Natural killer cell (primary cell): ENCODE measurements around the gene ATP8B3. TPM values are rescaled to one million over a fixed set of nuclear protein-coding genes. Genes with fewer than 3 reads are reported as not detected.

Experiments used
- ATAC-seq, 3 donors: fragments of 150-1000 bp in 2 of 3; fragments of 200-7000 bp in 1 of 3; cut with Tn5 transposase; 1 replicate in 1 of 3; 2 replicates in 2 of 3; pipeline ENCODE4 v1.10.0; 2021; ENCODE audit warnings: mild to moderate bottlenecking in 2 of 3, moderate library complexity in 2 of 3
- DNase-seq, 2 donors: peaks; one replicate each; pipeline versions ENCODE4 v3.0.0 to v3.0.0-alpha.2; 2013 to 2021; ENCODE audit warnings: mixed read lengths in 1 of 2
- H3K27ac ChIP-seq: one replicate; pipeline ENCODE4 v1.5.1; 2013; ENCODE audit warnings: mild to moderate bottlenecking, low read length
- H3K27me3 ChIP-seq: one replicate; pipeline ENCODE4 v1.6.1; 2013; ENCODE audit warnings: low read length; ENCODE audit not compliant: control insufficient read depth, insufficient read depth
- H3K36me3 ChIP-seq: one replicate; pipeline ENCODE4 v1.6.1; 2013; ENCODE audit warnings: low read length; ENCODE audit not compliant: control insufficient read depth, insufficient read depth
- H3K4me1 ChIP-seq: one replicate; pipeline ENCODE4 v1.6.1; 2013; ENCODE audit warnings: low read length; ENCODE audit not compliant: control insufficient read depth, insufficient read depth
- H3K4me3 ChIP-seq: one replicate; pipeline ENCODE4 v1.5.1; 2013; ENCODE audit warnings: low read length
- H3K9me3 ChIP-seq: one replicate; pipeline ENCODE4 v1.6.1; 2013; ENCODE audit warnings: low read length; ENCODE audit not compliant: control insufficient read depth, insufficient read depth
- H3K27ac Mint-ChIP-seq, 2 donors: one replicate each; pipeline ENCODE4 v1.8.0; 2022; ENCODE audit warnings: mild to moderate bottlenecking in 2 of 2, mixed read lengths in 2 of 2, moderate library complexity in 1 of 2
- H3K27me3 Mint-ChIP-seq, 2 donors: one replicate each; pipeline ENCODE4 v1.8.0; 2022; ENCODE audit warnings: low read depth in 2 of 2, mixed read lengths in 2 of 2
- H3K36me3 Mint-ChIP-seq: one replicate; pipeline ENCODE4 v1.8.0; 2022; ENCODE audit warnings: mixed read lengths
- H3K4me1 Mint-ChIP-seq, 2 donors: one replicate each; pipeline ENCODE4 v1.8.0; 2022; ENCODE audit warnings: mixed read lengths in 2 of 2
- H3K4me3 Mint-ChIP-seq: one replicate; pipeline ENCODE4 v1.8.0; 2022; ENCODE audit warnings: mild to moderate bottlenecking, moderate library complexity, mixed read lengths
- H3K9me3 Mint-ChIP-seq, 2 donors: one replicate each; pipeline ENCODE4 v1.8.0; 2022; ENCODE audit warnings: mixed read lengths in 2 of 2
- whole genome bisulfite sequencing: methylation state at CpG from one replicate; pipeline ENCODE4 v1.1.7; 2013; ENCODE audit warnings: missing lambda C conversion rate; ENCODE audit not compliant: insufficient coverage; 5-methylcytosine and 5-hydroxymethylcytosine counted together
- intact Hi-C: fragments of 100-400 bp; cut with micrococcal nuclease; formaldehyde crosslinking; loops from one replicate; pipeline ENCODE4 v1.14.2; 2022
- total RNA-seq, 4 donors: library from RNA; stranded (reverse); fragments of 120-200 nt in 1 of 4; gene quantifications; one replicate each; pipeline versions ENCODE4 v1.2.3 to v1.2.4, GENCODE V29; 2013 to 2022
- TF ChIP-seq, protein P1 (sequence below): fragments of 200-600 bp; IDR thresholded peaks from one replicate; pipeline ENCODE4 v1.8.0; 2022; ENCODE audit warnings: antibody characterized with exemption

Gene ATP8B3
- total RNA-seq, 3 donors from 2014 or later (not counting 1 experiment from before 2014, with no cell fraction given), result 5.3 to 11.5 (median 11.2) TPM

DNA sequence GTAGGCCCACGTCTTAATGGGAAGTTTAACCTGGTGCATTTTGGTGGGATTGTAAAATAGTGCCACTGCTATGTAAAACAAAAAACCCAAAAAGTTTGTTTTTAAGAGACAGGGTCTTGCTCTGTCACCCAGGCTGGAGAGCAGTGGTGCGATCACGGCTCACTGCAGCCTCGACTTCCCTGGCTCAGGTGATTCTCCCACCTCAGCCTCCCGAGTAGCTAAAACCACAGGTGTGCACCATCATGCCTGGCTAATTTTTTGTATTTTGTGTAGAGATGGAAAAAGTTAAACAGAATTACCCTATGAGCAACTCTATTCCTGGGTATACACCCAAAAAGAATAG is 37.0 kb upstream of the ATP8B3 start:
- Mint-ChIP-seq H3K4me1 (peaks cover 30 to 51% of the 10 kb centered on the region in 2 donors), H3K27ac (peak overlapping the region; percentile 89 to 90), H3K4me3 (no peak overlapping the region), H3K9me3 (no peaks in the 10 kb centered on the region), H3K27me3 (no peaks in the 10 kb centered on the region), H3K36me3 (no peaks in the 10 kb centered on the region)
- Histone ChIP-seq H3K4me1 (peaks cover 77% of the 10 kb centered on the region), H3K36me3 (no peaks in the 10 kb centered on the region), H3K9me3 (no peaks in the 10 kb centered on the region), H3K27ac (peak overlapping the region; percentile 97), H3K4me3 (no peak overlapping the region), H3K27me3 (no peaks in the 10 kb centered on the region)
- TF ChIP-seq, protein P1, sequence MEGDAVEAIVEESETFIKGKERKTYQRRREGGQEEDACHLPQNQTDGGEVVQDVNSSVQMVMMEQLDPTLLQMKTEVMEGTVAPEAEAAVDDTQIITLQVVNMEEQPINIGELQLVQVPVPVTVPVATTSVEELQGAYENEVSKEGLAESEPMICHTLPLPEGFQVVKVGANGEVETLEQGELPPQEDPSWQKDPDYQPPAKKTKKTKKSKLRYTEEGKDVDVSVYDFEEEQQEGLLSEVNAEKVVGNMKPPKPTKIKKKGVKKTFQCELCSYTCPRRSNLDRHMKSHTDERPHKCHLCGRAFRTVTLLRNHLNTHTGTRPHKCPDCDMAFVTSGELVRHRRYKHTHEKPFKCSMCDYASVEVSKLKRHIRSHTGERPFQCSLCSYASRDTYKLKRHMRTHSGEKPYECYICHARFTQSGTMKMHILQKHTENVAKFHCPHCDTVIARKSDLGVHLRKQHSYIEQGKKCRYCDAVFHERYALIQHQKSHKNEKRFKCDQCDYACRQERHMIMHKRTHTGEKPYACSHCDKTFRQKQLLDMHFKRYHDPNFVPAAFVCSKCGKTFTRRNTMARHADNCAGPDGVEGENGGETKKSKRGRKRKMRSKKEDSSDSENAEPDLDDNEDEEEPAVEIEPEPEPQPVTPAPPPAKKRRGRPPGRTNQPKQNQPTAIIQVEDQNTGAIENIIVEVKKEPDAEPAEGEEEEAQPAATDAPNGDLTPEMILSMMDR, result no peak
- WGBS, result 55% methylated on average over 5 of the region's 5 CpGs
- DNase-seq (no peak), ATAC-seq (no peak)
- intact Hi-C loops, result no loop called here

DNA sequence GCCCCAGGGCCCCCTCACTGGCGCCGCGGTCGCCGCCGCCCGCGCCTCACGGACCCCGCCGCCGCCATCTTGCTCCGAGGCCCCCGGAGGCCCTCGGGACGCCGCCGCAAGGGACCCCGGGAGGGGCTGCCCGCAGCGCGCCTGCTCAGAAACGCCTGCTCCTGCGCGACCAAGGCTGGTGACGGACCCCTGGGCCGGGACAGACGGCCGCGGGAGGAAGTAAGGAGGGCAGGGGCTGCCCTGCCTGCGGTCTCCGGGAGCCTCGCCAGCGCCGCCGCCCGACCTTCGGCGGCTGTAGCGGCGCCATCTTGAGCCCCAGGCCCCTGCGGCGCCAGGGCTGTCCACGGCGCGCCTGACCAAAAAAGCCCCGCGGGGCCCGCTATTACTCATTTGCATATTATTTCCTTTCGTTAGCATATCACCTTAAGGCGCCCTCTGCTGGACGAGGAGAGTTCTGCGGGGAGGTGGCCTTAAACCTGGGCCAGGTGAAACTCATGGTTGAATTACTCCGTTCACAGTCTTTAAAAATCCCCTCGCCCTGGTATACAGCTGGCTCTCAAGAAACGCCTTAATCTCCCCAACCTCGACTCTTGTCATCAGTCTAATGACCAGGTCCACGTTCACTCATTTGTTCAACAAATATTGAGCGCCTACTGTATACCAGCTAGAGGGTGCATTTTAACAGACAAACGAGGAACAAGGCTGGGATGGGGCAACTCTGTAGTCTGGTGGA is 36.5 kb upstream of the ATP8B3 start, which contains the start of gene REXO1:
REXO1 (minus strand) TSS at position 85 of the 733 bp plus-strand sequence. CDS start 125 bp downstream, outside the sequence.
- H3K27me3 Mint-ChIP-seq, result no peaks in the 10 kb centered on the region
- H3K27ac Mint-ChIP-seq, result peak within 1 kb of the TSS; percentile 89 to 90
- Histone ChIP-seq H3K27ac (peak within 1 kb of the TSS; percentile 97), H3K36me3 (no peaks in the 10 kb centered on the region), H3K9me3 (no peaks in the 10 kb centered on the region), H3K27me3 (no peaks in the 10 kb centered on the region), H3K4me1 (peaks cover 77% of the 10 kb centered on the region), H3K4me3 (peak within 1 kb of the TSS; percentile 82)
- no peaks in the 10 kb centered on the region for H3K36me3 Mint-ChIP-seq
- TF ChIP-seq, protein P1, result peak; percentile 98
- no peaks in the 10 kb centered on the region for H3K9me3 Mint-ChIP-seq
- intact Hi-C loops, result no loop called here
- DNase-seq (peak; percentile 98), ATAC-seq (peak; percentile 76 to 94 (median 81))
- H3K4me3 Mint-ChIP-seq, result peak within 1 kb of the TSS; percentile 93
- 3% methylated on average over 60 of the region's 60 CpGs for WGBS
- H3K4me1 Mint-ChIP-seq, result peaks cover 28 to 55% of the 10 kb centered on the region in 2 donors

DNA sequence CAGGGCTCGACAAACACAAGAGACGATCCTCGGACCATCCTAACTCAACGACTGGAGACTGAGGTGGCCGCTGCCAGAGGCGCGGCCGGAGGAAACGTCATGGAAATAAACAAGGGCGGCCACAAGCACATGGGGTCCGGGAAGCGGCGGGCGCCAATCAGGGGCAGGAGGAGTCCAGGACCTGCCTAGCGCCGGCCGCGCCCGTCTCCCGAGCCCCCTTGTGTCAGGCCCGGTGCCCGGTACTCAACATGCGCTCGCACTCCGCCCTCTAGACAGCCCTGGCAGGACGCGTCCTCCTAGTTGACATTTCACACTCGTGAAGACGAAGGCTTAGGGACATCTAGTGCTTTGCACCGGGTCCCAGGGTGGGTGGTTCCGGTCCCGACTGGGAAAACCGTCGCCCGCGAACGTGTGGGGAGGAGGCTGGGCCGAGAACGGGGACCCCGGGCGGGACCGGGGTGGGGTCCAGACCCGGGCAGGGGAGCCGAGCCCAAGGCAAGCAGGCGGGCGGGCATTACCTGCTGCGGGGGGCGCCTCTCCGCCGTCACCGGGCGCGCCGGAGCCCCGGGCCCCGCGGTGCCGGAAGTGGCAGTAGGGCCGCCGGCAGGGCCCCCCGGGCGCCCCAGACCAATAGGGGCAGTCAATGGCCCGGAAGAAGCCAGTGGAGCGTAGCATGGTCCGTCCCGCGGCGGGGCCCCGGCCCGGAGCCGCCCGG is 35.8 kb upstream of the ATP8B3 start:
- Mint-ChIP-seq H3K4me1 (peaks cover 23 to 52% of the 10 kb centered on the region in 2 donors), H3K27ac (peak overlapping the region; percentile 89 to 90), H3K27me3 (no peaks in the 10 kb centered on the region), H3K4me3 (peak overlapping the region; percentile 93), H3K9me3 (no peaks in the 10 kb centered on the region), H3K36me3 (no peaks in the 10 kb centered on the region)
- TF ChIP-seq, protein P1, result no peak
- WGBS, result under 1% methylated on average over 72 of the region's 72 CpGs
- H3K9me3 ChIP-seq, result no peaks in the 10 kb centered on the region
- ATAC-seq (peak; percentile 16 to 22 (median 19)), DNase-seq (peak; percentile 35 to 46)
- intact Hi-C loops, result no loop called here
- H3K4me1 ChIP-seq, result peaks cover 71% of the 10 kb centered on the region
- peak overlapping the region; percentile 97 for H3K27ac ChIP-seq
- no peaks in the 10 kb centered on the region for H3K27me3 ChIP-seq
- no peaks in the 10 kb centered on the region for H3K36me3 ChIP-seq
- peak overlapping the region; percentile 82 for H3K4me3 ChIP-seq
